Right renal pelvis (tissue), 4 donors: ENCODE data around the gene SLC35E1. TPM values are rescaled to one million over a fixed set of nuclear protein-coding genes. Genes with fewer than 3 reads are reported as not detected.
"Not testable (repeated sequence)": the region's sequence is repeated elsewhere in the genome, so short reads cannot be mapped to it uniquely, and the experiment has no call there.

Experiments
- DNase-seq, 4 donors: peaks; one replicate each; pipeline ENCODE4 v3.0.0-alpha.2; 2013; ENCODE audit warnings: low read depth in 4 of 4, low spot score in 3 of 4, missing footprints in 1 of 4
- polyA plus RNA-seq, 4 donors: library from polyadenylated mRNA; unstranded; fragments of 120-200 nt; gene quantifications; one replicate each; pipeline ENCODE4 v1.2.1, GENCODE V29; 2013; ENCODE audit not compliant: insufficient read length in 4 of 4

SLC35E1 gene
- polyA plus RNA-seq, 4 donors = 39.2 to 47.0 (median 43.5) TPM

- no peak for DNase-seq
Measured at GRCh38 chr19:16508546-16508945, 63.7 kb downstream of the SLC35E1 start.

DNA sequence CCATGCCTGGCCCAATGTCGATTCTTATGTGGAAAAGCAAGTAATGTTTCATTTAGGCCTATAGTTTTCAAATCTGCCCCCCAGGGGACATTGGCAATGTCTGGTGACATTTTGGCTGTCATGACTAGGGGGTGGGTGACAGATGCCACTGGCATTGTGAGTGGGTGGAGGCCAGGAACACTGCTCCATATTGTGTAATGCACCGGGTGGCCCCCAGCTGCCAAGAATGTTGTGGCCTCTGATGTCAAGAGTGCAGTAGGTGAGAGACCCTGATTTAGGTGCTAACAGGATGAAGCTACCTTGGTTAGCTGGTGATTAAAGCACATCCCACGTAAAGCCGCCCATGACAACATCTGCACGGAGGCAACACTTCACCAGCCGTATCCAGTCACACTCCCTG is 65.3 kb downstream of the SLC35E1 start:
- no peak for DNase-seq

DNA sequence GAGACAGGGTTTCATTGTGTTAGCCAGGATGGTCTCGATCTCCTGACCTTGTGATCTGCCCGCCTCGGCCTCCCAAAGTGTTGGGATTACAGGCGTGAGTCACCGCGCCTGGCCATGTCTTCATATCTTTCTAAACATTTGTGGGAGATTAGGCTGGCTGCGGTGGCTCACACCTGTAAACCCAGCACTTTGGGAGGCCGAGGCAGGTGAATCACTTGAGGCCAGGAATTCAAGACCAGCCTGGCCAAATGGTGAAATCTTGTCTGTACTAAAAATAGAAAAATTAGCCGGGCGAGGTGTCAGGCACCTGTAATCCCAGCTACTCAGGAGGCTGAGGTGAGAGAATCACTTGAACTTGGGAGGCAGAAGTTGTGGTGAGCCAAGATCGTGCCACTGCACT is 66.1 kb downstream of the SLC35E1 start:
- DNase-seq = not testable (repeated sequence)

- no peak for DNase-seq
Measured at GRCh38 chr19:16504271-16504670, 67.9 kb downstream of the SLC35E1 start.

Other genes starting within 250 kb of the SLC35E1 start
- 10 to 100 TPM; 22.5 to 45.9 (median 25.2) TPM for gene KLF2, start 247.6 kb downstream of the SLC35E1 start, polyA plus RNA-seq
- 10 to 100 TPM; 27.2 to 34.3 (median 30.0) TPM for gene EPS15L1, start 100.4 kb downstream of the SLC35E1 start, polyA plus RNA-seq
- under 1 TPM in 2 of 4 donors, not detected in 2; 0.05 to 0.37 TPM for gene CALR3, start 76.2 kb downstream of the SLC35E1 start, polyA plus RNA-seq
- 10 to 100 TPM; 11.7 to 17.1 (median 16.3) TPM for gene C19orf44, start 76.0 kb downstream of the SLC35E1 start, polyA plus RNA-seq
- 10 to 100 TPM; 35.5 to 49.4 (median 39.5) TPM for gene CHERP, start 30.0 kb downstream of the SLC35E1 start, polyA plus RNA-seq
- 1 to 10 TPM; 7.0 to 8.2 (median 7.7) TPM for gene MED26, start 55.8 kb upstream of the SLC35E1 start, polyA plus RNA-seq
- gene SMIM7, start 87.7 kb upstream of the SLC35E1 start, polyA plus RNA-seq = 100 to 1,000 TPM in 3 of 4 donors, 10 to 100 TPM in 1; 97.4 to 114 (median 107) TPM
- 1 to 10 TPM; 7.6 to 8.7 (median 7.9) TPM for gene TMEM38A, start 88.7 kb upstream of the SLC35E1 start, polyA plus RNA-seq
- gene NWD1, start 147.4 kb upstream of the SLC35E1 start, polyA plus RNA-seq = under 1 TPM; 0.04 to 0.08 (median 0.06) TPM